ENCODE results near the gene CDR2L.

- TF ChIP-seq ZNF384 (IDR thresholded peaks at IDR 0.05) (no peak), HDGF (IDR thresholded peaks at IDR 0.05; ENCODE audit: borderline replicate concordance) (no peak), NFRKB (IDR thresholded peaks at IDR 0.05) (no peak), FOXK2 (IDR thresholded peaks at IDR 0.05) (no peak), ELF4 (IDR thresholded peaks at IDR 0.05) (no peak), SUZ12 (IDR thresholded peaks at IDR 0.05) (no peak)
These were observed 23.4 kb downstream of the CDR2L start for GRCh38 chr17:75010683-75011400.
